GM21717 (cell line): Measurements from ENCODE around the gene CYP1A2.

Experiments used
- ATAC-seq: cut with Tn5 transposase; IDR thresholded peaks from one replicate; pipeline ENCODE4 v1.9.1; 2021; ENCODE audit warnings: mild to moderate bottlenecking, moderate library complexity; ENCODE audit not compliant: unreplicated experiment

The CYP1A2 gene

GRCh38 chr15:74788042-74788682, 39.5 kb downstream of the CYP1A2 start:
- ATAC-seq, result no peak

- ATAC-seq, result peak; percentile 25
Measured at GRCh38 chr15:74788683-74789151, 40.1 kb downstream of the CYP1A2 start.

- ATAC-seq, result no peak
Measured at GRCh38 chr15:74789171-74789631, 40.6 kb downstream of the CYP1A2 start.

- no peak for ATAC-seq
Measured at GRCh38 chr15:74789741-74790079, 41.1 kb downstream of the CYP1A2 start.

GRCh38 chr15:74790080-74790916, 41.7 kb downstream of the CYP1A2 start:
- ATAC-seq, result no peak

- no peak for ATAC-seq
Measured at GRCh38 chr15:74791007-74791406, 42.4 kb downstream of the CYP1A2 start.

GRCh38 chr15:74791667-74792066, 43.0 kb downstream of the CYP1A2 start:
- ATAC-seq, result no peak

GRCh38 chr15:74792227-74793016, 43.8 kb downstream of the CYP1A2 start:
- no peak for ATAC-seq

- no peak for ATAC-seq
Measured at GRCh38 chr15:74793135-74794028, 44.7 kb downstream of the CYP1A2 start.

- ATAC-seq, result no peak
Measured at GRCh38 chr15:74794248-74794969, 45.8 kb downstream of the CYP1A2 start.

GRCh38 chr15:74794970-74795349, 46.3 kb downstream of the CYP1A2 start:
- no peak for ATAC-seq

- no peak for ATAC-seq
Measured at GRCh38 chr15:74795966-74796625, 47.5 kb downstream of the CYP1A2 start.

- ATAC-seq, result no peak
Measured at GRCh38 chr15:74798388-74799254, 50.0 kb downstream of the CYP1A2 start.

GRCh38 chr15:74799255-74799855, 50.7 kb downstream of the CYP1A2 start:
- no peak for ATAC-seq

- ATAC-seq, result no peak
Measured at GRCh38 chr15:74799856-74800558, 51.4 kb downstream of the CYP1A2 start.

- no peak for ATAC-seq
Measured at GRCh38 chr15:74800559-74801094, 52.0 kb downstream of the CYP1A2 start.
